Measurements from ENCODE around the gene ALDH5A1.

GRCh38 chr6:24546439-24546838 is 51.7 kb downstream of the ALDH5A1 start:
- TF ChIP-seq, protein P1, sequence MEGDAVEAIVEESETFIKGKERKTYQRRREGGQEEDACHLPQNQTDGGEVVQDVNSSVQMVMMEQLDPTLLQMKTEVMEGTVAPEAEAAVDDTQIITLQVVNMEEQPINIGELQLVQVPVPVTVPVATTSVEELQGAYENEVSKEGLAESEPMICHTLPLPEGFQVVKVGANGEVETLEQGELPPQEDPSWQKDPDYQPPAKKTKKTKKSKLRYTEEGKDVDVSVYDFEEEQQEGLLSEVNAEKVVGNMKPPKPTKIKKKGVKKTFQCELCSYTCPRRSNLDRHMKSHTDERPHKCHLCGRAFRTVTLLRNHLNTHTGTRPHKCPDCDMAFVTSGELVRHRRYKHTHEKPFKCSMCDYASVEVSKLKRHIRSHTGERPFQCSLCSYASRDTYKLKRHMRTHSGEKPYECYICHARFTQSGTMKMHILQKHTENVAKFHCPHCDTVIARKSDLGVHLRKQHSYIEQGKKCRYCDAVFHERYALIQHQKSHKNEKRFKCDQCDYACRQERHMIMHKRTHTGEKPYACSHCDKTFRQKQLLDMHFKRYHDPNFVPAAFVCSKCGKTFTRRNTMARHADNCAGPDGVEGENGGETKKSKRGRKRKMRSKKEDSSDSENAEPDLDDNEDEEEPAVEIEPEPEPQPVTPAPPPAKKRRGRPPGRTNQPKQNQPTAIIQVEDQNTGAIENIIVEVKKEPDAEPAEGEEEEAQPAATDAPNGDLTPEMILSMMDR (IDR thresholded peaks at IDR 0.05), result no peak
- TF ChIP-seq POLR2A (IDR thresholded peaks at IDR 0.05), result no peak

Measured in uterus (tissue), 2 donors.